AG09309 (cell line): ENCODE data around the gene DENND4B.

Source experiments
- DNase-seq: peaks from one replicate; pipeline ENCODE4 v3.0.0-alpha.2; 2010; ENCODE audit warnings: low read depth
- H3K4me3 ChIP-seq: 2 replicates; pipeline ENCODE4 v1.5.1; 2011; ENCODE audit warnings: mild to moderate bottlenecking, low read depth, low read length, moderate library complexity; ENCODE audit not compliant: control insufficient read depth
- TF ChIP-seq, protein P1 (sequence below): IDR thresholded peaks from 2 replicates; pipeline ENCODE4 v1.5.1; 2011; ENCODE audit warnings: mild to moderate bottlenecking, low read depth, low read length, inconsistent platforms; ENCODE audit not compliant: insufficient read depth, control insufficient read depth; ENCODE audit errors: missing control alignments

Gene DENND4B

GRCh38 chr1:153880962-153881361, 65.6 kb downstream of the DENND4B start:
- TF ChIP-seq, protein P1, sequence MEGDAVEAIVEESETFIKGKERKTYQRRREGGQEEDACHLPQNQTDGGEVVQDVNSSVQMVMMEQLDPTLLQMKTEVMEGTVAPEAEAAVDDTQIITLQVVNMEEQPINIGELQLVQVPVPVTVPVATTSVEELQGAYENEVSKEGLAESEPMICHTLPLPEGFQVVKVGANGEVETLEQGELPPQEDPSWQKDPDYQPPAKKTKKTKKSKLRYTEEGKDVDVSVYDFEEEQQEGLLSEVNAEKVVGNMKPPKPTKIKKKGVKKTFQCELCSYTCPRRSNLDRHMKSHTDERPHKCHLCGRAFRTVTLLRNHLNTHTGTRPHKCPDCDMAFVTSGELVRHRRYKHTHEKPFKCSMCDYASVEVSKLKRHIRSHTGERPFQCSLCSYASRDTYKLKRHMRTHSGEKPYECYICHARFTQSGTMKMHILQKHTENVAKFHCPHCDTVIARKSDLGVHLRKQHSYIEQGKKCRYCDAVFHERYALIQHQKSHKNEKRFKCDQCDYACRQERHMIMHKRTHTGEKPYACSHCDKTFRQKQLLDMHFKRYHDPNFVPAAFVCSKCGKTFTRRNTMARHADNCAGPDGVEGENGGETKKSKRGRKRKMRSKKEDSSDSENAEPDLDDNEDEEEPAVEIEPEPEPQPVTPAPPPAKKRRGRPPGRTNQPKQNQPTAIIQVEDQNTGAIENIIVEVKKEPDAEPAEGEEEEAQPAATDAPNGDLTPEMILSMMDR: no peak
- peak; percentile 33 for DNase-seq
- H3K4me3 ChIP-seq: no peak overlapping the region

DNA sequence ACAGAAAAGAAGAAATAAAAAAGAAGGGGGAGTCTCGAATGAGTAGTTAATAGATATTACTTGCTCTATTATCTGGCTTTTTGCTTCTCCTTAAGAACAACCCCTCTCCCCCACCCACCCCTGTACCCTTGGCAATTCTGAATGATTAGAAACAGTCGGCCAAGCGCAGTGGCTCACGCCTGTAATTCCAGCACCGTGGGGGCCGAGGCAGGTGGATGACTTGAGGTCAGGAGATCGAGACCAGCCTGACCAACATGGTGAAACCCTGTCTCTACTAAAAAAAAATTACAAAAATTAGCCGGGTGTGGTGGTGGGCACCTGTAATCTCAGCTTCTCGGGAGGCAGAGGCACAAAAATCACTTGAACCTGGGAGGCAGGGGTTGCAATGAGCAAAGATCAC, 66.5 kb downstream of the DENND4B start:
- no peak overlapping the region for H3K4me3 ChIP-seq
- DNase-seq: no peak
- TF ChIP-seq, protein P1: no peak
